GM12801 (cell line): ENCODE measurements around the gene SNUPN.

ENCODE experiments used
- TF ChIP-seq, protein P1 (sequence below): IDR thresholded peaks from one replicate; pipeline ENCODE4 v1.5.1; 2011; ENCODE audit warnings: control low read depth; ENCODE audit not compliant: insufficient read length; ENCODE audit errors: extremely low read depth

Gene SNUPN

DNA sequence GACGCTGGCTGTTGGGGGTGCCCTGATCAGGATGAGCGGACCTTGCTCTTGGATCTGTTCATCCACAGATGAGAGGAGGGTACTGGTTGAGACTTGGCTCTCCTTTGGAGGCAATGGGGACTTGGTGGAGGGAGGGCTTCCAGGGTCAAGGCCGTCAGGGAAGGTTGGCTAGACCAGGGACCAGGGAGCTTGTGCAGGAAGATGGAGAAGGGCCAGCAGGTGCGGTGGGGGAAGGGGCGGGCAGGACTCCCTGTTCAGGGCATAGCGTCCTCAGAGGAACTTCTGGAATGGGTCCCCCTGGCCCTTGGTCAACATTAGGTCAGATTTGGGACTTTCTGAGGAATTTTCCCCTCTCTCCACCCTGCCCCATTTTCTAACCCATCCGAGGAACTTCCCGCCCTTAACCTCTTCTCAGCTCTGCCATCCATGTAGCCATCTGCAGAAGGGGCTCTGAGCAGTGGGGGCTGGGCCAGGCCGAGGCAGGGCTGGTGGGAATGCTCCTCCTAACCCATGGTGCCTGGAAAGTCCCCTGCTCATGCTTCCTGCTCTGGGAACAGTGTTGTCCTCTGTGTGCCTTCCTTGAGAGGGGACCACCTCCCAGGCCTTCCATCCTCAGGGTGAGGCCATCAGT lies 33.7 kb upstream of the SNUPN start:
- TF ChIP-seq, protein P1, sequence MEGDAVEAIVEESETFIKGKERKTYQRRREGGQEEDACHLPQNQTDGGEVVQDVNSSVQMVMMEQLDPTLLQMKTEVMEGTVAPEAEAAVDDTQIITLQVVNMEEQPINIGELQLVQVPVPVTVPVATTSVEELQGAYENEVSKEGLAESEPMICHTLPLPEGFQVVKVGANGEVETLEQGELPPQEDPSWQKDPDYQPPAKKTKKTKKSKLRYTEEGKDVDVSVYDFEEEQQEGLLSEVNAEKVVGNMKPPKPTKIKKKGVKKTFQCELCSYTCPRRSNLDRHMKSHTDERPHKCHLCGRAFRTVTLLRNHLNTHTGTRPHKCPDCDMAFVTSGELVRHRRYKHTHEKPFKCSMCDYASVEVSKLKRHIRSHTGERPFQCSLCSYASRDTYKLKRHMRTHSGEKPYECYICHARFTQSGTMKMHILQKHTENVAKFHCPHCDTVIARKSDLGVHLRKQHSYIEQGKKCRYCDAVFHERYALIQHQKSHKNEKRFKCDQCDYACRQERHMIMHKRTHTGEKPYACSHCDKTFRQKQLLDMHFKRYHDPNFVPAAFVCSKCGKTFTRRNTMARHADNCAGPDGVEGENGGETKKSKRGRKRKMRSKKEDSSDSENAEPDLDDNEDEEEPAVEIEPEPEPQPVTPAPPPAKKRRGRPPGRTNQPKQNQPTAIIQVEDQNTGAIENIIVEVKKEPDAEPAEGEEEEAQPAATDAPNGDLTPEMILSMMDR: no peak

DNA sequence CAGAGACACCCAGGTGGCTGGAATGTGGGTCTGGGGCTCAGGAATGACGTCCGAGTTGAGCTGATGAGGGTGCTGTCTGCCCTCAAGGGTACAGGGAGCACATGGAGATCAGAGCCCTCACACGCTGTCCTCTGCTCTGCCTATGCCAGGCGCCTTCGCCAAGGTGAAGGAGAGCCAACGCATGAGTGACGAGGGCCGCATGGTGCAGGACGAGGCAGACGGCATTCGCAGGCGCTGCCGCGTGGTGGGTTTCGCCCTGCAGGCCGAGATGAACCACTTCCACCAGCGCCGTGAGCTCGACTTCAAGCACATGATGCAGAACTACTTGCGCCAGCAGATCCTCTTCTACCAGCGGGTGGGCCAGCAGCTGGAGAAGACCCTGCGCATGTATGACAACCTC lies 31.3 kb upstream of the SNUPN start:
- TF ChIP-seq, protein P1: no peak

DNA sequence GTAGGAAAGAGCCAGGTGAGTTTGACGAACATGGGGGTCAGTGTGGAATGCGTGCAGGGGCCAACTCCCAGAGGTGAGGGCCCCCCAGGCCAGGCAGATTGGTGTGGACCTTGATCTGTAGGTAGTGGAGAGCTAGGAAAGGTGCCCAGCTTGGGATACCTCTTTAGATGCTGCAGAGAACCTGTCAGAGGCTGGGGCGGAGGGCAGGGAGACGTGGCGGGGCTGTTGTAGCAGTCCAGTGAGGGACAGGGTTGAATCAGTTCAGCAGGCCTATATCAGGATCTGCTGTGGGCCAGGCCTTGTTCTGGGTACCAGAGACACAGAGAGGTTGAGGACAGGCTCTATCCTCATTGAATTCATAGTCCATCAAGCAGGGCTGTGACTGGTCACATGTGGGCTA lies 30.8 kb upstream of the SNUPN start:
- TF ChIP-seq, protein P1: no peak

DNA sequence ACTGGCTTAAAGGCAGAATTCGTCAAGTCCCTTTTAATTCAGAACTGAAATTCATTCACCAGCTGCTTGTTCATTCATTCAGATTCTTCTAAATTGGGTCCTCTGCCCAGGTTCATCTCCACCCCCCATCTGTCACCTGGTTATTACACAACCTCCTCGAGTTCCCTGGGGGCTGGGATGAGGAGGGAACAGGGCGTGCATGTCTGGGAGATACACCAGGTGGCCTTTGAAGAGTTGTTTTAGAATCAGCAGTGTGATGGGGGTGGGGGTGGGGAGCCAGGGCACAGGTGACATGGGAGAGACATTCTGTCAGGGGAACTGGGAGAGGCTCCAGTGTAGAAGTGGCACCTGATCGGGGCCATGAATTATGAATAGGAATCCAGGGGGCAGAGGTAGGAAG lies 30.4 kb upstream of the SNUPN start:
- TF ChIP-seq, protein P1: no peak

DNA sequence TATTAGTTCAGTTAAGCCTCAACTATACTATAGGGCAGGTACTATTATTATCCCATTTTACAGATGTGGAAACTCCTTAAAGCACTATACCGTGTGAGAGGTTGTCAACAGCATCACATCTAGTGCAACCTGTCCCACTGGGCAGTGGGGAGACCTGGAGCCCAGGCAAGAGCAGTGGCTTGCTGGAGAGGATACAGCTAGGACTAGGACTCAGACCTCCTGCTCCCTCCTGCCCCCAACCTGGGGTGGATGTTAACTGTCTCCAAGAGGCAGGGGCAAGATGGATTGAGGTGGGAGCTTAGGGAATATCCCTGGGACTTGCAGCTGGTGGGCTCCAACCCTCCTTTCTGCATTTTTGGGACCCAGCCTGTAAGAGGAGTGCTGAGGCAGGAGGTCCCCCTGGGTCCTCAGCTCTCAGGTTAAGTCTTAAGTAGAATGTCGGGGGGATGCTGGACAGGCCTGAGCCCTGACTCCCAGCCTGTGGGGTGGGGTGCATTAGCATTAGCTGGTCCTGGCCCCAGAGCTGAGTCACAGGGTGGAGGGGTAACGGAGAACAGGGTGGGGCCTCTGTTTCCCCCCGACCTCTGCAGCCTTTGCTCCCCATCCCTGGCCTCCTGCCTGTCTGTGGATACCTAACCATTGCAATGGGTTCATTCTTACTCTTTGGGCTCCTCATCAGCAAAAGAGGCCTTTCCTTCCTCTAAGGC lies 28.8 kb upstream of the SNUPN start:
- TF ChIP-seq, protein P1: no peak

DNA sequence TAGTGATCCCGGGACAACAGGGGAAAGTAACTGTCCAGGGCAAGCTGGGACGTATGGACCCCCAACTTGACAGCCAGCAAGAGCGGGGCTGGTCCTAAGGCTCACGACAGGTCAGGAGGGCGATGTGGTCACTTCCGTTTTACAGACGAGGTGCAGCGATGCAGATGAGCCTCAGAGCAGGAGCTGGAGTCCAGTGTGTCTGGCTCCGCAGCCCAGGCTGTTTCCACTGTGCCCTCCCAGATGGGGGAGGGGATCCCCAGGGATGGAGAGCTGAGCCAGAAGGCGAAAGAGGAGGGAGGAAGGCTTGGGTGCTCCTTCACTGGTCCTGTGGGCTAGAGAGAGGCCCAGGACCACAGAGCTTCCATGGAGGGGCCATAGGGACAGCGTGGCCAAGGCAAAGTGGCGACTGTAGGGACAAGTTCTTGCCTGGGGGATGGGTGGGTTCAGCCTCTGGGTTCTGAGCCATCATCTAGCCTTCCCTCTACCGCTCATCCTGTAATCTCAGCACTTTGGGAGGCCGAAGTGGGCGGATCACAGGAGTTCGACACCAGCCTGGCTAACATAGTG lies 27.9 kb upstream of the SNUPN start:
- TF ChIP-seq, protein P1: no peak

DNA sequence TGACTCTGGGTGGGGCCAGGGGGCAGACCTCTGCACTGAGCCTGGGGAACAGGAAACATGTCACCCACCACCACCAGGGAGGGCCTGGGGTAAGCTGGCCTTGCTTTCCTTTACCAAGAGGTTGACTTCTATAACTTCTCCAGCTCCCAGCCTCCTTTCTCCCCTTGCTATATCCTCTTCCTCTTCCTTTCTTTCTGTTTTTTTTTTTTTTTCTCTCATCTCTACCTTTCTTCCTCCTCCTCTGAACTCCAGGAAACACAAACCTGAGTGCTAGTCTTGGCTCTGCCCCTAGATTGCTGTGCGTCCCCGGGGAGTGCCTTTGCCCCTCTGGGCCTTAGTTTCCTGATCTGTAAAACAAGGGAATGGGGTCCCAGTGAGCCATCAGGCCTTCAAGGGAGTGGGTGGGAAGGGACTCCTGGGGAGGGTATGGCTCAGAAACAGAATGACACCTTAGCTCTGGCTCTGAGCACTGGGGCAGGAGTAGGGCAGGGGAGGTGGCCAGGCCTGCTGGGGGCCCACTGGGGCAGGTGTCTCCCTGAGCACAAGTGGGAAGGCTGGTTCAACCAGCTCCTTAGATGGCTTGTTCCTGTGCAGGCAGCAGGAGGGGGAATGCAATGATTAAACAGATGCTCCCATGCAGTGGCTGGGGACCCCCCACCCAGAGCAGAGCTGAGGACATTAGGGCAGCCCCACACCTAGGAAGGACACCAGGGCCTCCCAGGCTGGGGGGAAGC lies 26.5 kb upstream of the SNUPN start:
- TF ChIP-seq, protein P1: no peak
